SU-DHL-6 (cell line): ENCODE results near the gene MNX1.

Experiments
- H2AFZ ChIP-seq: fragments of 200-600 bp; sonication (generic); 2 replicates; pipeline ENCODE4 v1.6.1; 2014; ENCODE audit warnings: low read depth, mild to moderate bottlenecking, moderate library complexity, mixed read lengths, antibody characterized with exemption, low read length; ENCODE audit not compliant: severe bottlenecking
- H3F3A ChIP-seq: fragments of 200-600 bp; shearing (Covaris generic); 2 replicates; pipeline ENCODE4 v1.6.0; 2016; ENCODE audit warnings: antibody characterized with exemption, mild to moderate bottlenecking; ENCODE audit not compliant: insufficient read depth
- H3K27ac ChIP-seq: fragments of 200-600 bp; sonication (generic); 2 replicates; pipeline ENCODE4 v1.5.1; 2016; ENCODE audit warnings: low read depth, mild to moderate bottlenecking, low read length, moderate library complexity, mixed read lengths
- H3K27me3 ChIP-seq: fragments of 200-600 bp; sonication (generic), shearing (Covaris generic); 2 replicates; pipeline ENCODE4 v1.6.0; 2014; ENCODE audit warnings: mild to moderate bottlenecking, low read length
- H3K36me3 ChIP-seq: fragments of 200-600 bp; sonication (generic); 2 replicates; pipeline ENCODE4 v1.6.1; 2014; ENCODE audit warnings: mild to moderate bottlenecking, low read length, mixed read lengths
- H3K4me2 ChIP-seq: fragments of 300-600, 200-600 bp; shearing (Covaris generic), sonication (generic); 2 replicates; pipeline ENCODE4 v1.6.0; 2014; ENCODE audit warnings: low read length, low read depth, mild to moderate bottlenecking; ENCODE audit not compliant: poor library complexity, severe bottlenecking
- H3K4me3 ChIP-seq: fragments of 200-600 bp; sonication (generic); 2 replicates; pipeline ENCODE4 v1.5.1; 2014; ENCODE audit warnings: antibody characterized with exemption, low read length, mild to moderate bottlenecking, mixed read lengths; ENCODE audit not compliant: insufficient read depth, poor library complexity, severe bottlenecking
- H3K79me2 ChIP-seq: fragments of 200-600 bp; sonication (generic); 2 replicates; pipeline ENCODE4 v1.6.1; 2014; ENCODE audit warnings: mild to moderate bottlenecking, low read length, moderate library complexity; ENCODE audit not compliant: insufficient read depth
- H3K9ac ChIP-seq: fragments of 200-600 bp; sonication (generic); 2 replicates; pipeline ENCODE4 v1.7.0; 2014; ENCODE audit warnings: mild to moderate bottlenecking, low read length
- H3K9me2 ChIP-seq: fragments of 200-600 bp; sonication (generic); replicated peaks from 2 replicates; pipeline ENCODE4 v1.6.1; 2014; ENCODE audit warnings: low read length; ENCODE audit not compliant: insufficient read depth
- H3K9me3 ChIP-seq: fragments of 200-600 bp; sonication (generic); 2 replicates; pipeline ENCODE4 v1.6.1; 2014; ENCODE audit warnings: low read length, mixed read lengths; ENCODE audit not compliant: insufficient read depth
- H4K20me1 ChIP-seq: fragments of 200-600 bp; sonication (generic); 2 replicates; pipeline ENCODE4 v1.6.1; 2014; ENCODE audit warnings: low read depth, mild to moderate bottlenecking, antibody characterized with exemption, low read length, moderate library complexity, mixed read lengths
- CTCF ChIP-seq: fragments of 200-600 bp; sonication (generic); IDR thresholded peaks from one replicate; pipeline ENCODE4 v1.5.1; 2017; ENCODE audit warnings: antibody characterized with exemption, mild to moderate bottlenecking, low read length, moderate library complexity; ENCODE audit not compliant: insufficient read depth, poor library complexity, severe bottlenecking
- EZH2phosphoT487 ChIP-seq: fragments of 200-600 bp; sonication (generic), shearing (Covaris generic); conservative IDR thresholded peaks from 2 replicates; pipeline ENCODE4 v1.6.1; 2018; ENCODE audit warnings: mild to moderate bottlenecking, antibody characterized with exemption, low read length, moderate library complexity, mixed read lengths

The MNX1 gene

GRCh38 chr7:157002819-157003421 lies 7.5 kb downstream of the MNX1 start:
- Histone ChIP-seq H3K4me2 (no peak overlapping the region), H3K4me3 (no peak overlapping the region), H3K36me3 (no peaks in the 10 kb centered on the region), H4K20me1 (no peaks in the 10 kb centered on the region), H3K27ac (no peak overlapping the region), H3K9me2 (no peaks in the 10 kb centered on the region), H3K9me3 (no peaks in the 10 kb centered on the region), H3F3A (no peaks in the 10 kb centered on the region), H3K79me2 (no peaks in the 10 kb centered on the region), H3K9ac (no peak overlapping the region), H3K27me3 (no peaks in the 10 kb centered on the region), H2AFZ (no peak overlapping the region)
- TF ChIP-seq EZH2phosphoT487 = no peak
- TF ChIP-seq CTCF = no peak

- Histone ChIP-seq H3K4me2 (no peak overlapping the region), H3K27me3 (no peaks in the 10 kb centered on the region), H3K27ac (no peak overlapping the region), H3K9me3 (no peaks in the 10 kb centered on the region), H3K4me3 (no peak overlapping the region), H3K9me2 (no peaks in the 10 kb centered on the region), H4K20me1 (no peaks in the 10 kb centered on the region), H3K36me3 (no peaks in the 10 kb centered on the region), H2AFZ (no peak overlapping the region), H3K9ac (no peak overlapping the region), H3F3A (no peaks in the 10 kb centered on the region), H3K79me2 (no peaks in the 10 kb centered on the region)
- no peak for TF ChIP-seq CTCF
- TF ChIP-seq EZH2phosphoT487 = no peak
Measured at GRCh38 chr7:157001920-157002818, 8.3 kb downstream of the MNX1 start.

- TF ChIP-seq CTCF (no peak), EZH2phosphoT487 (no peak)
- Histone ChIP-seq H3K9ac (no peak overlapping the region), H3K4me3 (no peak overlapping the region), H3F3A (no peaks in the 10 kb centered on the region), H4K20me1 (no peaks in the 10 kb centered on the region), H3K9me2 (no peaks in the 10 kb centered on the region), H3K27ac (no peak overlapping the region), H3K79me2 (no peaks in the 10 kb centered on the region), H3K4me2 (no peak overlapping the region), H3K27me3 (no peaks in the 10 kb centered on the region), H3K36me3 (no peaks in the 10 kb centered on the region), H2AFZ (no peak overlapping the region), H3K9me3 (no peaks in the 10 kb centered on the region)
Measured at GRCh38 chr7:157000741-157001653, 9.5 kb downstream of the MNX1 start.
